Caco-2 (cell line): ENCODE measurements around the gene GALNT14. TPM values are rescaled to one million over a fixed set of nuclear protein-coding genes. Genes with fewer than 3 reads are reported as not detected.

Source experiments
- BruUV-seq: library from RNA; stranded (reverse); fragments of 400-500 nt; replicated peaks from 2 replicates; lab custom pipeline; 2021; lab: Mats Ljungman, UMichigan
- CTCF ChIA-PET: fragments of 300-600 bp; sonication (Branson Sonifier 250); formaldehyde crosslinking; loops from one replicate; lab custom pipeline; 2022; ENCODE audit warnings: antibody characterized with exemption; lab: Charles Lee
- POLR2A ChIA-PET: fragments of 300-600 bp; sonication (Branson Sonifier 250); formaldehyde crosslinking; loops from one replicate; lab custom pipeline; 2022; ENCODE audit warnings: antibody characterized with exemption; lab: Charles Lee
- DNase-seq, 2 experiments: peaks; one replicate each; pipeline versions ENCODE4 v3.0.0 to v3.0.0-alpha.2; 2020 to 2022
- H3K27me3 ChIP-seq: replicated peaks from 2 replicates; pipeline ENCODE4 v1.6.0; 2011; ENCODE audit warnings: low read length; ENCODE audit not compliant: control insufficient read depth, insufficient read depth
- H3K36me3 ChIP-seq: 2 replicates; pipeline ENCODE4 v1.5.1; 2011; ENCODE audit warnings: low read length; ENCODE audit not compliant: control insufficient read depth, insufficient read depth
- H3K4me1 ChIP-seq: fragments of 250-450 bp; sonication (Bioruptor Pico); 2 replicates; pipeline ENCODE4 v1.5.1; 2020; ENCODE audit warnings: mild to moderate bottlenecking
- H3K4me3 ChIP-seq: 2 replicates; pipeline ENCODE4 v1.5.1; 2011; ENCODE audit warnings: low read depth, mild to moderate bottlenecking, control low read depth, low read length
- H3K9me3 ChIP-seq: fragments of 250-450 bp; sonication (Bioruptor Pico); 2 replicates; pipeline ENCODE4 v1.5.1; 2020; ENCODE audit warnings: mild to moderate bottlenecking, moderate library complexity
- H3K27ac Mint-ChIP-seq: one replicate; pipeline ENCODE4 v1.8.0; 2022; ENCODE audit warnings: mixed read lengths; ENCODE audit not compliant: unreplicated experiment
- H3K27me3 Mint-ChIP-seq: one replicate; pipeline ENCODE4 v1.8.0; 2022; ENCODE audit warnings: mixed read lengths; ENCODE audit not compliant: insufficient read depth, unreplicated experiment
- H3K36me3 Mint-ChIP-seq: one replicate; pipeline ENCODE4 v1.8.0; 2022; ENCODE audit warnings: mild to moderate bottlenecking, mixed read lengths; ENCODE audit not compliant: insufficient read depth, unreplicated experiment
- H3K4me1 Mint-ChIP-seq: one replicate; pipeline ENCODE4 v1.8.0; 2022; ENCODE audit warnings: low read depth, mixed read lengths; ENCODE audit not compliant: unreplicated experiment
- H3K4me3 Mint-ChIP-seq: one replicate; pipeline ENCODE4 v1.8.0; 2022; ENCODE audit warnings: mild to moderate bottlenecking, moderate library complexity, mixed read lengths; ENCODE audit not compliant: unreplicated experiment
- H3K9me3 Mint-ChIP-seq: one replicate; pipeline ENCODE4 v1.8.0; 2022; ENCODE audit warnings: mixed read lengths; ENCODE audit not compliant: unreplicated experiment
- intact Hi-C: fragments of 100-400 bp; cut with micrococcal nuclease; formaldehyde crosslinking; loops from one replicate; pipeline ENCODE4 v1.10.0; 2022; ENCODE audit not compliant: unreplicated experiment
- total RNA-seq: library from RNA; stranded (reverse); gene quantifications from 2 replicates; pipeline ENCODE4 v1.2.3, GENCODE V29; 2022
- TF ChIP-seq, protein P1 (sequence below), 2 experiments: fragments of 200-600 bp in 1 of 2; IDR thresholded peaks; 1 replicate in 1 of 2; 2 replicates in 1 of 2; pipeline versions ENCODE4 v1.5.1 to v1.8.0; 2011 to 2022; ENCODE audit warnings: antibody characterized with exemption in 1 of 2, control low read depth in 1 of 2, inconsistent platforms in 1 of 2, low read depth in 1 of 2, low read length in 1 of 2, mild to moderate bottlenecking in 1 of 2, moderate library complexity in 1 of 2; ENCODE audit not compliant: insufficient read depth in 1 of 2, severe bottlenecking in 1 of 2, unreplicated experiment in 1 of 2

Gene GALNT14
- total RNA-seq, 1 experiment from 2014 or later = not detected

DNA sequence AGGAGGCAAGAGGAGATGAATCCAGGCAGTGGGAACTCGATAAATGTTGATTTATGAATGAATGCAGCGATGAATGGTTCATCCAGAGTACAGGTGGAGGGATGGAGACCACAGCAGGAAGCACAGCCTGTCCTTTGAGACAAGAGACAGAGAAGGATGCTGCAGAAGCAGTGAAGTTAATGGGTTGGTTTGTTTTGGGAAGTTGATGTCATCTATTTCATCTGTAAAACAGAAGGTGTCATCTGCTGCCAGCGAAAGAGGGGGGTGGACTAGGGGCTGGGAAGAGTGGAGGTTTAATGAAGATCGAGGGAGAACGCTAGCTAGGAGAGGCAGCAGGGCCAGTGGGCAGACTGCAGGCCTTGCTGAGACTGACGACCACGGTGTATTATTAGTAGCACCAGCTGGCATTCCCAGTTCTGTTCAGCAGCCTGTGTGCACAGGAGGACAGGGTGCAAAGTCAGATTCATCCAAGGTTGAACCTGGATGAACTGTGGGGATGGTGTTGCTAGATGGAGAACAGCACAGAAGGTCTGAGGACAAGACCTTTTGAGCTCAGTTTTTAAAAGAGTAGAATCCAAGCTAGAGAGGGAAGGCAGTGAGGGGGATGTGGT is 210.7 kb downstream of the GALNT14 start:
- H3K36me3 Mint-ChIP-seq = no peaks in the 10 kb centered on the region
- H3K4me1 Mint-ChIP-seq = no peaks in the 10 kb centered on the region
- intact Hi-C loops = no loop called here
- POLR2A ChIA-PET = no interaction called here
- CTCF ChIA-PET = no interaction called here
- no peaks in the 10 kb centered on the region for H3K9me3 Mint-ChIP-seq
- H3K9me3 ChIP-seq = no peaks in the 10 kb centered on the region
- peaks cover 8% of the 10 kb centered on the region for H3K27me3 Mint-ChIP-seq
- no TSS peak for BruUV-seq
- TF ChIP-seq, protein P1, sequence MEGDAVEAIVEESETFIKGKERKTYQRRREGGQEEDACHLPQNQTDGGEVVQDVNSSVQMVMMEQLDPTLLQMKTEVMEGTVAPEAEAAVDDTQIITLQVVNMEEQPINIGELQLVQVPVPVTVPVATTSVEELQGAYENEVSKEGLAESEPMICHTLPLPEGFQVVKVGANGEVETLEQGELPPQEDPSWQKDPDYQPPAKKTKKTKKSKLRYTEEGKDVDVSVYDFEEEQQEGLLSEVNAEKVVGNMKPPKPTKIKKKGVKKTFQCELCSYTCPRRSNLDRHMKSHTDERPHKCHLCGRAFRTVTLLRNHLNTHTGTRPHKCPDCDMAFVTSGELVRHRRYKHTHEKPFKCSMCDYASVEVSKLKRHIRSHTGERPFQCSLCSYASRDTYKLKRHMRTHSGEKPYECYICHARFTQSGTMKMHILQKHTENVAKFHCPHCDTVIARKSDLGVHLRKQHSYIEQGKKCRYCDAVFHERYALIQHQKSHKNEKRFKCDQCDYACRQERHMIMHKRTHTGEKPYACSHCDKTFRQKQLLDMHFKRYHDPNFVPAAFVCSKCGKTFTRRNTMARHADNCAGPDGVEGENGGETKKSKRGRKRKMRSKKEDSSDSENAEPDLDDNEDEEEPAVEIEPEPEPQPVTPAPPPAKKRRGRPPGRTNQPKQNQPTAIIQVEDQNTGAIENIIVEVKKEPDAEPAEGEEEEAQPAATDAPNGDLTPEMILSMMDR (IDR thresholded peaks at IDR 0.05; ENCODE audit: insufficient read depth in 1 of 2, low read depth in 1 of 2, low read length in 1 of 2, severe bottlenecking in 1 of 2, unreplicated experiment in 1 of 2) = no peak
- H3K27ac Mint-ChIP-seq = no peak overlapping the region
- no peaks in the 10 kb centered on the region for H3K4me1 ChIP-seq
- H3K4me3 ChIP-seq = no peak overlapping the region
- H3K4me3 Mint-ChIP-seq = no peak overlapping the region
- peaks cover 3% of the 10 kb centered on the region; the same call in 1 of the 2 replicates for H3K27me3 ChIP-seq
- no peaks in the 10 kb centered on the region for H3K36me3 ChIP-seq
- no peak for DNase-seq

- no peak overlapping the region for H3K4me3 Mint-ChIP-seq
- Histone ChIP-seq H3K27me3 (peaks cover 3% of the 10 kb centered on the region), H3K9me3 (no peaks in the 10 kb centered on the region), H3K4me3 (no peak overlapping the region), H3K4me1 (no peaks in the 10 kb centered on the region), H3K36me3 (no peaks in the 10 kb centered on the region)
- CTCF ChIA-PET = no interaction called here
- BruUV-seq = no TSS peak
- no peaks in the 10 kb centered on the region for H3K4me1 Mint-ChIP-seq
- H3K27me3 Mint-ChIP-seq = peaks cover 14% of the 10 kb centered on the region
- no peaks in the 10 kb centered on the region for H3K36me3 Mint-ChIP-seq
- H3K9me3 Mint-ChIP-seq = no peaks in the 10 kb centered on the region
- no peak overlapping the region for H3K27ac Mint-ChIP-seq
- TF ChIP-seq, protein P1 (IDR thresholded peaks at IDR 0.05; ENCODE audit: insufficient read depth in 1 of 2, low read depth in 1 of 2, low read length in 1 of 2, severe bottlenecking in 1 of 2, unreplicated experiment in 1 of 2) = no peak
- no peak for DNase-seq
- intact Hi-C loops = no loop called here
- POLR2A ChIA-PET = no interaction called here
These were observed 211.6 kb downstream of the GALNT14 start for GRCh38 chr2:30926606-30927005.

DNA sequence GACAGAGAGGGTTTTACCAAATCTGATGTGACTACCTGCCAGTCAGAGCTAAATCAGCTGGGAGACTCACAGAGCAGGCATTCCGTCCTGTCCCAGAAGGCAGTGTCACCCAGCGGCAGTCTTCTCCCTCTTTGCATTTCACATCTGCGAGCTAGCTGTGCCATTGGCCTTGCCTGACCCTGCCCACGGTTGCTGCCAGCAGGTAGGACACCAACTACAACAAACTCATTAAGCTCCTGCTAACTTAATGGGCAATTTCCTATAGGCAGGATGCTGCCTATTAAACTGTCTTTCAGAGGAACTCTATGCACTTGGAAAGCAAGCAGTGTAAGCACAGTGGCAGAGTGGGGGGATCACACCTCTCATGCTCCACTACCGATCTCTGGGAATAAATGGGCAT is 214.6 kb downstream of the GALNT14 start:
- no peak overlapping the region for H3K27ac Mint-ChIP-seq
- intact Hi-C loops = no loop called here
- no peaks in the 10 kb centered on the region for H3K4me1 ChIP-seq
- H3K4me1 Mint-ChIP-seq = no peaks in the 10 kb centered on the region
- ChIA-PET POLR2A (no interaction called here), CTCF (no interaction called here)
- no peak overlapping the region for H3K4me3 ChIP-seq
- H3K27me3 Mint-ChIP-seq = peaks cover 21% of the 10 kb centered on the region
- no peak overlapping the region for H3K4me3 Mint-ChIP-seq
- no peaks in the 10 kb centered on the region for H3K9me3 Mint-ChIP-seq
- TF ChIP-seq, protein P1 (IDR thresholded peaks at IDR 0.05; ENCODE audit: insufficient read depth in 1 of 2, low read depth in 1 of 2, low read length in 1 of 2, severe bottlenecking in 1 of 2, unreplicated experiment in 1 of 2) = no peak
- peaks cover 3% of the 10 kb centered on the region for H3K27me3 ChIP-seq
- no TSS peak for BruUV-seq
- H3K9me3 ChIP-seq = no peaks in the 10 kb centered on the region
- DNase-seq = no peak
- no peaks in the 10 kb centered on the region for H3K36me3 Mint-ChIP-seq
- H3K36me3 ChIP-seq = no peaks in the 10 kb centered on the region
